ENCODE data around the gene TRAPPC12.
"Not testable (repeated sequence)": the region's sequence is repeated elsewhere in the genome, so short reads cannot be mapped to it uniquely, and the experiment has no call there.

TRAPPC12 gene

DNA sequence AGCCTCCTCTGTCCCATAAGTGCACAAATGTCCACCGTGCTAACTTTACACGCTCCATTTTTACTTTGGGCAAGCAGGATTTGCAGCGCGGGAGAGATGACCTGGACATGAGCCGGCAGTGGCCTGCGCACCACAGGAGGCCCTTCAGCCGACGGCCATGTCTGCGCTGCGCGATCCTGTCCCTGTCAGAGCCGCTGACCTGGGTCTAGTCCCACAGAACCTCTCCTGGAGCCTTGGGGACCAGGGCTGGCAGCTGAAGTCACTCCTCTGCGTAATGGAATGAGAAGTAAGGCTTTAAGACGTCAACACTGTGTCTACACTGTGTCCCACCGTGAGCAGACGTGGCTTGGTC, 110.2 kb downstream of the TRAPPC12 start:
- H3K4me1 ChIP-seq, result peaks cover 21% of the 10 kb centered on the region
- peak overlapping the region; percentile 99 for H2AFZ ChIP-seq
- H3K27me3 ChIP-seq (ENCODE audit: control insufficient read depth, insufficient read depth, low read length), result no peaks in the 10 kb centered on the region
- TF ChIP-seq CTCF (IDR thresholded peaks at IDR 0.05), result no peak
- no peak overlapping the region for H3K4me3 ChIP-seq (ENCODE audit: low read depth, low read length)
- H3K36me3 ChIP-seq (ENCODE audit: control insufficient read depth, insufficient read depth, low read length), result no peaks in the 10 kb centered on the region
- no peak overlapping the region for H3K4me2 ChIP-seq (ENCODE audit: low read length)
- peak overlapping the region; percentile 87 for H3K27ac ChIP-seq
- no peaks in the 10 kb centered on the region for H3K79me2 ChIP-seq
- H3K9me3 ChIP-seq (ENCODE audit: control insufficient read depth, low read length), result no peaks in the 10 kb centered on the region
- H3K9ac ChIP-seq, result no peak overlapping the region

DNA sequence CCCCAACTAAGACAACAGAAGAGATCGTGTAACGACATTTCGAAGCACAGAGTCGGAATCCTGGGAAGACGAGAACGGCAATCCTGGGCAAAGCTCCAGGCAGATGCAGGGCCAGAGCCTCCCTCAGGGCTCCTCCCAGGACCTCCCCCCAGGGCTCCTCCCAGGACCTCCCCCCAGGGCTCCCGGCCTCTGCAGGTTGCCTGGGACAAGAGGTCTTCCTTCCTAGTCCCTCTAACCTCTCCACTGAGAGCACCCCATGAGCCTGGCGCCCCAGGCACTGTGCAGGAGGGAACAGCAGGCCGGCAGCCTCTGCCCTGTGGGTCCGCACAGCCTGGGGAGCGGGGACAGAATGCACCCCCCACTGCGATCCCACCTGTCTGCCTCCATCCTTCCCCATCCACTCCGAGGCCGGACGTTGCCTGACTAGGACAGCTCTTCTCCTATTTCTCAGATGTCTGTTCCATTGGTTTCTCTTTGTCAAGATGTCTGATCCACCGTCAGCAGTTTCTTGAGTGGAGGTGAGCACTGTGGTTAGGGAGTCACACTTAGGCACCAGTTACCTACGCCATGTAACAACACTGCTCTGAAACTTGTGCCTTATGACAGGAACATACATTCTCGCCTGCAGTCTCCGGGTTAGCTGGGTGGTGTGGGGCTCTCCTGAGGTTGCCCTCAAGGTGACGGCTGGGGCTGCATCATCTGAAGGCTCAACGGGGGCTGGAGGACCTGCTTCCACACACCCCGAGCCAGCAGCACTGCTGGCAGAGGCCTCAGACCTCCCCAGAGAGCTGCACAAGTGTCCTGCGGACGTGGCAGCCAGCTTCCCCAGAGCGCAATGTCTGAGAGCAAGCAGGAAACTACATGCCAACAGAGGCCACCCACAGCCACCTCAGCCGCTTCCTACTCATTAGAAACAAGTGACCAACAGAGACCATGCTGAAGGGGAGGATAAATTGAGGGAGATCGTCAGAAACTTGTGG, 111.0 kb downstream of the TRAPPC12 start:
- Histone ChIP-seq H3K4me1 (peaks cover 21% of the 10 kb centered on the region), H3K27me3 (ENCODE audit: control insufficient read depth, insufficient read depth, low read length) (no peaks in the 10 kb centered on the region), H3K27ac (no peak overlapping the region), H3K4me2 (ENCODE audit: low read length) (no peak overlapping the region), H3K9me3 (ENCODE audit: control insufficient read depth, low read length) (no peaks in the 10 kb centered on the region), H3K79me2 (no peaks in the 10 kb centered on the region), H3K4me3 (ENCODE audit: low read depth, low read length) (no peak overlapping the region), H3K9ac (no peak overlapping the region), H2AFZ (no peak overlapping the region), H3K36me3 (ENCODE audit: control insufficient read depth, insufficient read depth, low read length) (no peaks in the 10 kb centered on the region)
- TF ChIP-seq CTCF (IDR thresholded peaks at IDR 0.05), result no peak

GRCh38 chr2:3491306-3491705, 111.8 kb downstream of the TRAPPC12 start:
- Histone ChIP-seq H3K27me3 (ENCODE audit: control insufficient read depth, insufficient read depth, low read length) (no peaks in the 10 kb centered on the region), H3K9ac (no peak overlapping the region), H3K4me1 (peaks cover 21% of the 10 kb centered on the region)

DNA sequence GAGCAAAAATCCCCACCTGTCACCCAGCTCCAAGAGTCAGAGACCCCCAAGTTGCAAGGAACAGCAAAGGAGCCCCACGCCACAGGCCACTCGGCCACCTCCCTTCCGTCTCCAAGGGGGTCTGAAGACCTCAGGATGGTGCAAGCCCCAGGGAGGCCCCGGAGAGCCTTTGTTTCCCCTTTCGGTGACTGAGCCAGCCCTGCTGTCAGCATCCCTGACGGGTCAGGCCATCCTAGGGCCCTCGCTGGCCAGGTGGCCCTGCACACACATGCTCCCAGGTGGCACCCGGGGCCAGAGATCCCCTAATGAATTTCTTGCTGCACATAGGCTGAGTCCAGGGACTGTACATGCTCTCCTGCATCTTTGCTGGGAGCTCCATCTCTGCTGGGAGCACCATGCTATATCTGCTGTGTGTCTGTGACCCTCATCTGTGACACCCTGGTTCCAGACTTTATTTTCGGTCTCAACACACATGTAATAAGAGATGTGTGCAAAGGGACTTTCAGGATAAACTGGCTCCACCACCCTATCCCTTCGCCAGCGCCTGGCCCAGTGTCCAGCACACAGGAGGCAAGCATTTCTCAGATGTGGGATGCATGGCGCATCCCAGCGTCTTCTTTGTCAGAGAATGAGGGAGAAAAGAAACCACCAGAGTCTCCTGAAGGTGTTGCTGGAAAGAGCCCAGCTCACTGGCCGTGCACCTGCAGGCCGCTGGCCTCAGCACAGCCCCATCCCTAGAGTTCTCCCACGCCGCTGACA, 112.4 kb downstream of the TRAPPC12 start:
- Histone ChIP-seq H3K27me3 (ENCODE audit: control insufficient read depth, insufficient read depth, low read length) (no peaks in the 10 kb centered on the region), H3K79me2 (no peaks in the 10 kb centered on the region), H2AFZ (no peak overlapping the region), H3K9ac (no peak overlapping the region), H3K9me3 (ENCODE audit: control insufficient read depth, low read length) (no peaks in the 10 kb centered on the region), H3K4me3 (ENCODE audit: low read depth, low read length) (no peak overlapping the region), H3K27ac (no peak overlapping the region), H3K4me2 (ENCODE audit: low read length) (no peak overlapping the region), H3K36me3 (ENCODE audit: control insufficient read depth, insufficient read depth, low read length) (no peaks in the 10 kb centered on the region), H3K4me1 (peaks cover 21% of the 10 kb centered on the region)
- TF ChIP-seq CTCF (IDR thresholded peaks at IDR 0.05), result no peak

More at GRCh38 chr2:3491306-3491705, 111.8 kb downstream of the TRAPPC12 start:
- no peak overlapping the region for H3K27ac ChIP-seq
- H2AFZ ChIP-seq, result no peak overlapping the region
- no peaks in the 10 kb centered on the region for H3K36me3 ChIP-seq (ENCODE audit: control insufficient read depth, insufficient read depth, low read length)
- TF ChIP-seq CTCF (IDR thresholded peaks at IDR 0.05), result no peak
- no peaks in the 10 kb centered on the region for H3K79me2 ChIP-seq
- H3K4me2 ChIP-seq (ENCODE audit: low read length), result no peak overlapping the region
- H3K9me3 ChIP-seq (ENCODE audit: control insufficient read depth, low read length), result no peaks in the 10 kb centered on the region
- H3K4me3 ChIP-seq (ENCODE audit: low read depth, low read length), result no peak overlapping the region

DNA sequence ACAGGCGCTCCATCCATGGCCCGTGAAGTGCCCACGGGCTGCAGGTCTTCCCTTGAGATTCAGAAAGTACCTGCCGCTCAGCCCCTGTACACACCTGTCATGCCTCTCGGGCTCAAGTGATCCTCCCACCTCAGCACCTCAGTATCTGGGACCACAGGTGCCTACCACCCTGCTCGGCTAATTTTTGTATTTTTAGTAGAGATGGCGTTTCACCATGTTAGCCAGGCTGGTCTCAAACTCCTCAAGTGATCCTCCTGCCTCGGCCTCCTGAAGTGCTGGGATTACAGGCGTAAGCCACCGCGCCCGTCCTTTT, 112.9 kb downstream of the TRAPPC12 start:
- H3K27ac ChIP-seq; H3K36me3 ChIP-seq (ENCODE audit: control insufficient read depth, insufficient read depth, low read length); H3K27me3 ChIP-seq (ENCODE audit: control insufficient read depth, insufficient read depth, low read length); H2AFZ ChIP-seq; H3K9me3 ChIP-seq (ENCODE audit: control insufficient read depth, low read length); H3K4me3 ChIP-seq (ENCODE audit: low read depth, low read length); H3K79me2 ChIP-seq; H3K4me2 ChIP-seq (ENCODE audit: low read length); H3K9ac ChIP-seq: not testable (repeated sequence)
- peaks cover 21% of the 10 kb centered on the region for H3K4me1 ChIP-seq

All from parathyroid adenoma (tissue), 2 donors.